Liver (tissue), 9 donors: ENCODE measurements around the gene KCTD5. TPM values are rescaled to one million over a fixed set of nuclear protein-coding genes. Genes with fewer than 3 reads are reported as not detected.

Source experiments
- DNase-seq: peaks from one replicate; pipeline ENCODE4 v3.0.0-alpha.2; 2017; ENCODE audit warnings: low spot score
- H3K27ac ChIP-seq, 2 donors: one replicate each; pipeline ENCODE4 v1.7.0; 2013; ENCODE audit warnings: inconsistent platforms in 2 of 2, low read length in 2 of 2, control low read depth in 1 of 2, low read depth in 1 of 2, mild to moderate bottlenecking in 1 of 2
- H3K27me3 ChIP-seq, 4 donors: one replicate each; pipeline versions ENCODE4 v1.6.1 to v1.7.0; 2013; ENCODE audit warnings: low read length in 3 of 4, inconsistent platforms in 1 of 4, mild to moderate bottlenecking in 1 of 4, moderate library complexity in 1 of 4; ENCODE audit not compliant: control insufficient read depth in 4 of 4, insufficient read depth in 4 of 4
- H3K36me3 ChIP-seq, 4 donors: one replicate each; pipeline versions ENCODE4 v1.6.1 to v1.7.0; 2013; ENCODE audit warnings: low read length in 3 of 4, mild to moderate bottlenecking in 3 of 4, low read depth in 1 of 4, moderate library complexity in 1 of 4; ENCODE audit not compliant: control insufficient read depth in 4 of 4, insufficient read depth in 3 of 4
- H3K4me1 ChIP-seq, 4 donors: one replicate each; pipeline versions ENCODE4 v1.6.1 to v1.7.0; 2013; ENCODE audit warnings: low read length in 3 of 4, mild to moderate bottlenecking in 3 of 4, moderate library complexity in 1 of 4; ENCODE audit not compliant: control insufficient read depth in 4 of 4, insufficient read depth in 4 of 4
- H3K4me3 ChIP-seq, 3 donors: one replicate each; pipeline versions ENCODE4 v1.6.1 to v1.7.0; 2013; ENCODE audit warnings: low read length in 3 of 3, control low read depth in 1 of 3, low read depth in 1 of 3, mild to moderate bottlenecking in 1 of 3
- H3K9ac ChIP-seq, 2 donors: one replicate each; pipeline ENCODE4 v1.7.0; 2013; ENCODE audit warnings: low read length in 2 of 2, mild to moderate bottlenecking in 2 of 2, moderate library complexity in 2 of 2, control low read depth in 1 of 2, low read depth in 1 of 2
- H3K9me3 ChIP-seq, 4 donors: one replicate each; pipeline versions ENCODE4 v1.6.1 to v1.7.0; 2013; ENCODE audit warnings: low read length in 3 of 4; ENCODE audit not compliant: control insufficient read depth in 4 of 4
- CTCF ChIP-seq: fragments of 150-350 bp; IDR thresholded peaks from 2 replicates; pipeline ENCODE4 v1.5.1; 2017; ENCODE audit warnings: improper control_type of control experiment, low read depth, low read length; ENCODE audit not compliant: missing input control
- HNF4A ChIP-seq, 2 donors: conservative IDR thresholded peaks; 2 replicates each; pipeline ENCODE4 v1.6.1; 2016; ENCODE audit warnings: antibody characterized with exemption in 2 of 2, mild to moderate bottlenecking in 2 of 2
- NR2F2 ChIP-seq: IDR thresholded peaks from 2 replicates; pipeline ENCODE4 v1.6.1; 2016; ENCODE audit warnings: antibody characterized with exemption
- RAD21 ChIP-seq, 2 donors: IDR thresholded peaks; 2 replicates each; pipeline ENCODE4 v1.6.1; 2016; ENCODE audit warnings: antibody characterized with exemption in 2 of 2, mild to moderate bottlenecking in 2 of 2
- REST ChIP-seq: IDR thresholded peaks from 2 replicates; pipeline ENCODE4 v1.6.1; 2016; ENCODE audit warnings: antibody characterized with exemption, mild to moderate bottlenecking
- TAF1 ChIP-seq: conservative IDR thresholded peaks from 2 replicates; pipeline ENCODE4 v1.6.1; 2016; ENCODE audit warnings: antibody characterized with exemption, mild to moderate bottlenecking
- ZBTB33 ChIP-seq: IDR thresholded peaks from 2 replicates; pipeline ENCODE4 v1.6.1; 2016; ENCODE audit warnings: antibody characterized with exemption
- WGBS: extraction: QIAGEN DNeasy Blood & Tissue Kit; methylation state at CpG from one replicate; pipeline ENCODE4 v1.1.7; 2013; 5-methylcytosine and 5-hydroxymethylcytosine counted together
- polyA plus RNA-seq, 2 donors: library from polyadenylated mRNA; stranded (reverse) in 1 of 2; unstranded in 1 of 2; fragments of 200-250 nt in 1 of 2; fragments of >200 nt in 1 of 2; fragmentation: Nextera tagmentation in 1 of 2; extraction: Ambion mirVana in 1 of 2; gene quantifications; one replicate each; pipeline versions ENCODE4 v1.2.1 to v1.2.3, GENCODE V29; 2013 to 2015
- total RNA-seq, 2 donors: library from RNA; depleted of rRNA; stranded (reverse); fragments of >200 nt; gene quantifications; one replicate each; pipeline ENCODE4 v1.2.3, GENCODE V29; 2014
- donor health status: healthy.
- donor health status: healthy.
- donor health status: healthy.
- donor health status: healthy.
- donor health status: healthy.

Gene KCTD5
- total and polyA plus RNA-seq, 4 donors: 8.3 to 14.2 (median 11.5) TPM

GRCh38 chr16:2756288-2757015 is 74.1 kb downstream of the KCTD5 start (continued):
- TF ChIP-seq HNF4A (conservative IDR thresholded peaks at IDR 0.05): no peak
- TF ChIP-seq NR2F2: no peak

GRCh38 chr16:2757344-2757743 is 75.0 kb downstream of the KCTD5 start:
- no peak for TF ChIP-seq RAD21 (IDR thresholded peaks at IDR 0.05)
- no peak for TF ChIP-seq TAF1
- no peak for TF ChIP-seq HNF4A (conservative IDR thresholded peaks at IDR 0.05)
- no peak for TF ChIP-seq REST
- TF ChIP-seq ZBTB33: no peak
- no peak for TF ChIP-seq CTCF
- no peak for TF ChIP-seq NR2F2
- Histone ChIP-seq H3K9me3 (no peaks in the 10 kb centered on the region), H3K9ac (no peak overlapping the region), H3K4me1 (peaks cover 8 to 38% (median 25%) of the 10 kb centered on the region in 4 donors), H3K27ac (no peak overlapping the region), H3K36me3 (peaks cover 20 to 56% (median 54%) of the 10 kb centered on the region in 4 donors), H3K4me3 (no peak overlapping the region), H3K27me3 (no peaks in the 10 kb centered on the region)
- 90% methylated on average over 11 of the region's 11 CpGs for WGBS
- no peak for DNase-seq

Other genes starting within 250 kb of the KCTD5 start
- 1 to 10 TPM in 1 of 2 donors, under 1 TPM in 1; 0.84 to 6.7 TPM for gene TEDC2, start 222.4 kb upstream of the KCTD5 start, total RNA-seq
- 1 to 10 TPM in 1 of 2 donors, under 1 TPM in 1; 0.71 to 1.3 TPM for gene TEDC2, start 222.4 kb upstream of the KCTD5 start, polyA plus RNA-seq
- gene NTN3, start 211.2 kb upstream of the KCTD5 start, total RNA-seq: 1 to 10 TPM in 1 of 2 donors, under 1 TPM in 1; 0.19 to 2.3 TPM
- under 1 TPM in 1 of 2 donors, not detected in 1; 0.28 TPM for gene NTN3, start 211.2 kb upstream of the KCTD5 start, polyA plus RNA-seq
- 10 to 100 TPM; 14.6 to 22.3 TPM for gene TBC1D24, start 207.4 kb upstream of the KCTD5 start, total RNA-seq
- 1 to 10 TPM; 8.4 TPM for gene TBC1D24, start 207.4 kb upstream of the KCTD5 start, polyA plus RNA-seq
- gene ATP6V0C, start 168.6 kb upstream of the KCTD5 start, total RNA-seq: 10 to 100 TPM; 17.6 to 27.3 TPM
- gene ATP6V0C, start 168.6 kb upstream of the KCTD5 start, polyA plus RNA-seq: 100 to 1,000 TPM in 1 of 2 donors, 10 to 100 TPM in 1; 93.8 to 132 TPM
- gene AMDHD2, start 162.2 kb upstream of the KCTD5 start, total RNA-seq: 10 to 100 TPM; 20.9 to 25.3 TPM
- gene AMDHD2, start 162.2 kb upstream of the KCTD5 start, polyA plus RNA-seq: 10 to 100 TPM in 1 of 2 donors, 1 to 10 TPM in 1; 7.5 to 10.4 TPM
- under 1 TPM; 0.17 to 0.23 TPM for gene CEMP1, start 151.1 kb upstream of the KCTD5 start, total RNA-seq
- gene CEMP1, start 151.1 kb upstream of the KCTD5 start, polyA plus RNA-seq: 1 to 10 TPM in 1 of 2 donors, under 1 TPM in 1; 0.06 to 1.6 TPM
- 10 to 100 TPM; 20.5 to 28.1 TPM for gene PDPK1, start 144.5 kb upstream of the KCTD5 start, total RNA-seq
- 10 to 100 TPM; 12.1 to 16.0 TPM for gene PDPK1, start 144.5 kb upstream of the KCTD5 start, polyA plus RNA-seq
- 1 to 10 TPM in 1 of 2 donors, under 1 TPM in 1; 0.05 to 1.5 TPM for gene PRSS27, start 37.7 kb downstream of the KCTD5 start, total RNA-seq
- gene PRSS27, start 37.7 kb downstream of the KCTD5 start, polyA plus RNA-seq: under 1 TPM in 1 of 2 donors, not detected in 1; 0.22 TPM
- 100 to 1,000 TPM in 1 of 2 donors, 10 to 100 TPM in 1; 84.8 to 119 TPM for gene SRRM2, start 70.1 kb downstream of the KCTD5 start, total RNA-seq
- 100 to 1,000 TPM; 147 to 199 TPM for gene SRRM2, start 70.1 kb downstream of the KCTD5 start, polyA plus RNA-seq
- gene ELOB, start 94.8 kb downstream of the KCTD5 start, total RNA-seq: 100 to 1,000 TPM; 114 to 395 TPM
- 100 to 1,000 TPM; 252 to 374 TPM for gene ELOB, start 94.8 kb downstream of the KCTD5 start, polyA plus RNA-seq
- gene PRSS33, start 105.0 kb downstream of the KCTD5 start, total RNA-seq: not detected
- not detected for gene PRSS33, start 105.0 kb downstream of the KCTD5 start, polyA plus RNA-seq
- gene PRSS41, start 115.9 kb downstream of the KCTD5 start, total RNA-seq: not detected
- not detected for gene PRSS41, start 115.9 kb downstream of the KCTD5 start, polyA plus RNA-seq
- gene PRSS21, start 134.7 kb downstream of the KCTD5 start, total RNA-seq: 1 to 10 TPM in 1 of 2 donors, not detected in 1; 1.0 TPM
- under 1 TPM; 0.18 to 0.26 TPM for gene PRSS21, start 134.7 kb downstream of the KCTD5 start, polyA plus RNA-seq
- under 1 TPM; 0.33 to 0.79 TPM for gene ZG16B, start 147.8 kb downstream of the KCTD5 start, total RNA-seq
- gene ZG16B, start 147.8 kb downstream of the KCTD5 start, polyA plus RNA-seq: under 1 TPM; 0.24 to 0.53 TPM
- 1 to 10 TPM in 1 of 2 donors, not detected in 1; 1.1 TPM for gene PRSS22, start 175.6 kb downstream of the KCTD5 start, total RNA-seq
- under 1 TPM; 0.23 to 0.32 TPM for gene PRSS22, start 175.6 kb downstream of the KCTD5 start, polyA plus RNA-seq
- 10 to 100 TPM in 1 of 2 donors, 1 to 10 TPM in 1; 7.1 to 21.0 TPM for gene FLYWCH2, start 200.7 kb downstream of the KCTD5 start, total RNA-seq
- gene FLYWCH2, start 200.7 kb downstream of the KCTD5 start, polyA plus RNA-seq: 10 to 100 TPM in 1 of 2 donors, 1 to 10 TPM in 1; 4.9 to 10.2 TPM
- 10 to 100 TPM in 1 of 2 donors, 1 to 10 TPM in 1; 6.2 to 12.2 TPM for gene FLYWCH1, start 229.4 kb downstream of the KCTD5 start, total RNA-seq
- gene FLYWCH1, start 229.4 kb downstream of the KCTD5 start, polyA plus RNA-seq: 1 to 10 TPM; 3.9 to 9.5 TPM